ENCODE measurements around the gene FNIP1. TPM values are rescaled to one million over a fixed set of nuclear protein-coding genes. Genes with fewer than 3 reads are reported as not detected.
A peak's percentile ranks its signal among the peaks of the same experiment; 100 is the strongest.

FNIP1 gene
- total and polyA plus RNA-seq, 2 of the 13 experiments (the other 11 are each of a cell fraction or from before 2014, with no cell fraction given): 10.9 to 29.3 TPM

DNA sequence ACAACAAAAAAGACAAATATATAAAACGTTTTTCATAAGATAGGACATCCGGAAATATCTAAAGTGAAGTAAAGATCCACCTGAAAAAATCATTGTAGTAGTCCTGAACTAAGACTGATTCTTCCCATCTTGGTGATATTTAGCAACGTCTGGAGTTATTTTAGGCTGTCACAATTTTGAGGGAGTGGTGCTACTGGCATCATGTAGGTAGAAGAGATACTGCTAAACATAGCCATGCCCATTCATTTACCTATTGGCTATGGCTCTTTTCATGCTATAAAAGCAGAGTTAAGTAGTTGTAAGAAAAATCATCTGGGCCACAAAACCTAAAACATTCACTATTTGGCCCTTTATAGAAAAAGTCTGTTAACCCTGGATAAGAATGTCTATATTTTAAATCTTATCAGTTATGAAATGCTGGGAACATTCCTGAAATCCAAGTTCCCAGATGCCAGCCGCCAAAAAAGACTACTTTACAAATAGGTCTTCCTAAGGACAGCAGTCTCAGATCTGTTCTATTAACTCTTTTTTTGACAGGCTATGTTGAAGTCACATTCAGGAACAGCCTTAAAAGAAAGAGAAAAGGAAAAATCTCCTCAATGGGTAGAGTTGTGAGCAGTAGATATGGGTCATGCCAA is 188.8 kb downstream of the FNIP1 start:
- 0 out of 2 replicates have a peak, but pooled peaks cover 8% of the 10 kb centered on the region for H4K20me1 ChIP-seq (ENCODE audit: insufficient read depth, low read length)
- DNase-seq (ENCODE audit: low spot score): no peak
- 86% methylated on average over 4 of the region's 4 CpGs for WGBS (ENCODE audit: low lambda C conversion rate)
- no peaks in the 10 kb centered on the region for H3K9me3 ChIP-seq (ENCODE audit: low read length)
- intact Hi-C loops (cut with micrococcal nuclease; ENCODE audit: unreplicated experiment) (no loop called here), in situ Hi-C loops (cut with HindIII; ENCODE audit: extremely low pct_ligation_motif_present, low pct_unique_long_range_greater_than_20kb) (no loop called here)
- no peak overlapping the region for H3K4me2 ChIP-seq (ENCODE audit: low read depth, low read length)
- ATAC-seq: no peak
- H3K4me1 ChIP-seq (ENCODE audit: insufficient read depth, low read length): peaks cover 65% of the 10 kb centered on the region
- no peak overlapping the region for H3K9ac ChIP-seq (ENCODE audit: insufficient read depth, low read depth, low read length)
- peaks cover 88% of the 10 kb centered on the region for H3K79me2 ChIP-seq (ENCODE audit: insufficient read depth, low read length)
- H3K27me3 ChIP-seq (ENCODE audit: control insufficient read depth in 1 of 2, insufficient read depth in 2 of 2, low read length in 2 of 2): no peaks in the 10 kb centered on the region
- ChIA-PET CTCF (ENCODE audit: low intra/inter-chr PET ratio, low total read pairs) (no interaction called here), POLR2A (interaction anchor here (3.2 kb wide), 1 partner anchor 25 kb away, joined by 31 read pairs; no protein-coding TSS in a partner anchor)
- peak; percentile 40; the same call in 1 of the 2 replicates for TF ChIP-seq ZNF652 (CRISPR knock-in tag; IDR thresholded peaks at IDR 0.05; ENCODE audit: borderline replicate concordance, low read depth)
- TF ChIP-seq ETV6 (CRISPR knock-in tag; conservative IDR thresholded peaks at IDR 0.05): no peak
- TF ChIP-seq, protein P1, sequence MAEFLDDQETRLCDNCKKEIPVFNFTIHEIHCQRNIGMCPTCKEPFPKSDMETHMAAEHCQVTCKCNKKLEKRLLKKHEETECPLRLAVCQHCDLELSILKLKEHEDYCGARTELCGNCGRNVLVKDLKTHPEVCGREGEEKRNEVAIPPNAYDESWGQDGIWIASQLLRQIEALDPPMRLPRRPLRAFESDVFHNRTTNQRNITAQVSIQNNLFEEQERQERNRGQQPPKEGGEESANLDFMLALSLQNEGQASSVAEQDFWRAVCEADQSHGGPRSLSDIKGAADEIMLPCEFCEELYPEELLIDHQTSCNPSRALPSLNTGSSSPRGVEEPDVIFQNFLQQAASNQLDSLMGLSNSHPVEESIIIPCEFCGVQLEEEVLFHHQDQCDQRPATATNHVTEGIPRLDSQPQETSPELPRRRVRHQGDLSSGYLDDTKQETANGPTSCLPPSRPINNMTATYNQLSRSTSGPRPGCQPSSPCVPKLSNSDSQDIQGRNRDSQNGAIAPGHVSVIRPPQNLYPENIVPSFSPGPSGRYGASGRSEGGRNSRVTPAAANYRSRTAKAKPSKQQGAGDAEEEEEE (CRISPR knock-in tag; IDR thresholded peaks at IDR 0.05; ENCODE audit: borderline replicate concordance): no peak
- no peak for TF ChIP-seq NFATC3 (CRISPR knock-in tag; IDR thresholded peaks at IDR 0.05)
- no peak overlapping the region for H2AFZ ChIP-seq (ENCODE audit: low read length)
- 0 out of 5 replicates have a peak, but pooled peaks cover 0 to 6% of the 10 kb centered on the region in 2 experiments for H3K36me3 ChIP-seq (replicated peaks in 1 of 2; ENCODE audit: control insufficient read depth in 1 of 2, insufficient read depth in 2 of 2, low read length in 2 of 2)
- FAIRE-seq: no peak
- H3K4me3 ChIP-seq (replicated peaks in 1 of 3; ENCODE audit: insufficient read depth in 1 of 3, low read depth in 2 of 3, low read length in 3 of 3): no peak overlapping the region
- H3K27ac ChIP-seq (ENCODE audit: extremely low read length, insufficient read depth, low read length): peak overlapping the region; percentile 94
- BruUV-seq (replicated peaks): no TSS peak

DNA sequence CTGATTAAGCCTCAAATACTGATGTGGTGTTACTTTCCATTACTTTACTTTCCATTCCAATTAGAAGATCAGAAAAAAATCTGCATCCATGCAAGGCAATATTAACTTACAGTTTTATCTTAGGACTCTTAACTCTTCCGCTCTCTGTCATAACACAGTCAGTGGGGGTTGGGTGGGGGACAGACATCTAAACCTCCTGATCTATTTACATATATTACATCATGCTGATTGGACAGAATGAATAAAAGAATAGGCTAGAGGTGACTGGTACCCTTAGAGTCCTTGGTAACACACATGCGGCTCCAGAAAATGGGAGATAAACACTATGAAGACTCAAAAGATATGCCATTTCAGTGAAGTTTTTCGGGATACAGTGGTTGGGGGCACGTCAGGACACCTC is 189.4 kb downstream of the FNIP1 start:
- in situ Hi-C loops (cut with HindIII; ENCODE audit: extremely low pct_ligation_motif_present, low pct_unique_long_range_greater_than_20kb) (no loop called here), intact Hi-C loops (cut with micrococcal nuclease; ENCODE audit: unreplicated experiment) (no loop called here)
- no peak overlapping the region for H3K9ac ChIP-seq (ENCODE audit: insufficient read depth, low read depth, low read length)
- H3K4me1 ChIP-seq (ENCODE audit: insufficient read depth, low read length): peaks cover 59% of the 10 kb centered on the region
- no peak overlapping the region for H3K4me3 ChIP-seq (replicated peaks in 1 of 3; ENCODE audit: insufficient read depth in 1 of 3, low read depth in 2 of 3, low read length in 3 of 3)
- no peak for ATAC-seq
- no peaks in the 10 kb centered on the region for H3K9me3 ChIP-seq (ENCODE audit: low read length)
- H4K20me1 ChIP-seq (ENCODE audit: insufficient read depth, low read length): 0 out of 2 replicates have a peak, but pooled peaks cover 8% of the 10 kb centered on the region
- H3K79me2 ChIP-seq (ENCODE audit: insufficient read depth, low read length): peaks cover 82% of the 10 kb centered on the region
- H3K27ac ChIP-seq (ENCODE audit: extremely low read length, insufficient read depth, low read length): peak overlapping the region; percentile 9
- FAIRE-seq: no peak
- POLR2A ChIA-PET: no interaction called here
- H3K27me3 ChIP-seq (ENCODE audit: control insufficient read depth in 1 of 2, insufficient read depth in 2 of 2, low read length in 2 of 2): no peaks in the 10 kb centered on the region
- peaks cover 0 to 12% of the 10 kb centered on the region in 2 experiments; a peak in 2 of 5 replicates for H3K36me3 ChIP-seq (replicated peaks in 1 of 2; ENCODE audit: control insufficient read depth in 1 of 2, insufficient read depth in 2 of 2, low read length in 2 of 2)
- 98% methylated on average over 4 of the region's 4 CpGs for WGBS (ENCODE audit: low lambda C conversion rate)
- no peak overlapping the region for H2AFZ ChIP-seq (ENCODE audit: low read length)
- H3K4me2 ChIP-seq (ENCODE audit: low read depth, low read length): no peak overlapping the region
- DNase-seq (ENCODE audit: low spot score): no peak
- no TSS peak for BruUV-seq (replicated peaks)
- CTCF ChIA-PET (ENCODE audit: low intra/inter-chr PET ratio, low total read pairs): no interaction called here
- TF ChIP-seq, protein P2, sequence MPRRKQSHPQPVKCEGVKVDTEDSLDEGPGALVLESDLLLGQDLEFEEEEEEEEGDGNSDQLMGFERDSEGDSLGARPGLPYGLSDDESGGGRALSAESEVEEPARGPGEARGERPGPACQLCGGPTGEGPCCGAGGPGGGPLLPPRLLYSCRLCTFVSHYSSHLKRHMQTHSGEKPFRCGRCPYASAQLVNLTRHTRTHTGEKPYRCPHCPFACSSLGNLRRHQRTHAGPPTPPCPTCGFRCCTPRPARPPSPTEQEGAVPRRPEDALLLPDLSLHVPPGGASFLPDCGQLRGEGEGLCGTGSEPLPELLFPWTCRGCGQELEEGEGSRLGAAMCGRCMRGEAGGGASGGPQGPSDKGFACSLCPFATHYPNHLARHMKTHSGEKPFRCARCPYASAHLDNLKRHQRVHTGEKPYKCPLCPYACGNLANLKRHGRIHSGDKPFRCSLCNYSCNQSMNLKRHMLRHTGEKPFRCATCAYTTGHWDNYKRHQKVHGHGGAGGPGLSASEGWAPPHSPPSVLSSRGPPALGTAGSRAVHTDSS (CRISPR knock-in tag; conservative IDR thresholded peaks at IDR 0.05): no peak
- TF ChIP-seq ZFX (CRISPR knock-in tag; IDR thresholded peaks at IDR 0.05; ENCODE audit: low read depth): no peak
- TF ChIP-seq PHF5A (CRISPR knock-in tag; IDR thresholded peaks at IDR 0.05; ENCODE audit: low read depth, unreplicated experiment): no peak
- TF ChIP-seq, protein P3, sequence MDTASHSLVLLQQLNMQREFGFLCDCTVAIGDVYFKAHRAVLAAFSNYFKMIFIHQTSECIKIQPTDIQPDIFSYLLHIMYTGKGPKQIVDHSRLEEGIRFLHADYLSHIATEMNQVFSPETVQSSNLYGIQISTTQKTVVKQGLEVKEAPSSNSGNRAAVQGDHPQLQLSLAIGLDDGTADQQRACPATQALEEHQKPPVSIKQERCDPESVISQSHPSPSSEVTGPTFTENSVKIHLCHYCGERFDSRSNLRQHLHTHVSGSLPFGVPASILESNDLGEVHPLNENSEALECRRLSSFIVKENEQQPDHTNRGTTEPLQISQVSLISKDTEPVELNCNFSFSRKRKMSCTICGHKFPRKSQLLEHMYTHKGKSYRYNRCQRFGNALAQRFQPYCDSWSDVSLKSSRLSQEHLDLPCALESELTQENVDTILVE (CRISPR knock-in tag; IDR thresholded peaks at IDR 0.05): no peak
- TF ChIP-seq, protein P4, sequence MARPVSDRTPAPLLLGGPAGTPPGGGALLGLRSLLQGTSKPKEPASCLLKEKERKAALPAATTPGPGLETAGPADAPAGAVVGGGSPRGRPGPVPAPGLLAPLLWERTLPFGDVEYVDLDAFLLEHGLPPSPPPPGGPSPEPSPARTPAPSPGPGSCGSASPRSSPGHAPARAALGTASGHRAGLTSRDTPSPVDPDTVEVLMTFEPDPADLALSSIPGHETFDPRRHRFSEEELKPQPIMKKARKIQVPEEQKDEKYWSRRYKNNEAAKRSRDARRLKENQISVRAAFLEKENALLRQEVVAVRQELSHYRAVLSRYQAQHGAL (CRISPR knock-in tag; IDR thresholded peaks at IDR 0.05; ENCODE audit: not compliant biosample characterization): no peak

Measured in HepG2 (cell line).